ENCODE measurements around the gene SLC35F6. TPM values are rescaled to one million over a fixed set of nuclear protein-coding genes. Genes with fewer than 3 reads are reported as not detected.

The SLC35F6 gene
- total and polyA plus RNA-seq, 9 of the 15 experiments (the other 6 are each of a cell fraction or from before 2014, with no cell fraction given): 11.9 to 47.3 (median 22.5) TPM

- TF ChIP-seq ADNP (tag; IDR thresholded peaks at IDR 0.05): peak; percentile 74
- TF ChIP-seq PTBP1 (IDR thresholded peaks at IDR 0.05; ENCODE audit: low read depth, low read length): peak; percentile 52; the same call in 1 of the 2 replicates
These were observed 3.9 kb downstream of the SLC35F6 start (continued) for GRCh38 chr2:26767894-26768487.

- Histone ChIP-seq H4K20me1 (replicated peaks; ENCODE audit: control insufficient read depth, insufficient read depth, low read length) (peaks cover 4% of the 10 kb centered on the region; the same call in 1 of the 2 replicates), H3K27me3 (ENCODE audit: control insufficient read depth in 2 of 2, insufficient read depth in 2 of 2, low read length in 2 of 2) (no peaks in the 10 kb centered on the region), H3K79me2 (ENCODE audit: control insufficient read depth, insufficient read depth, low read length) (peaks cover 93% of the 10 kb centered on the region), H3K36me3 (ENCODE audit: control insufficient read depth, insufficient read depth, low read length) (peaks cover 52% of the 10 kb centered on the region; the same call in 2 of the 3 replicates), H3K9me3 (replicated peaks; ENCODE audit: control insufficient read depth, insufficient read depth, low read depth, low read length) (no peaks in the 10 kb centered on the region), H3K9me1 (ENCODE audit: control insufficient read depth, insufficient read depth, low read length) (no peaks in the 10 kb centered on the region), H2AFZ (ENCODE audit: low read depth, low read length) (peak overlapping the region; percentile 71; the same call in 1 of the 2 replicates), H3K4me2 (ENCODE audit: insufficient read depth, low read length) (peak overlapping the region; percentile 71), H3K9ac (ENCODE audit: insufficient read depth in 1 of 2, low read depth in 2 of 2, low read length in 2 of 2) (peak overlapping the region; percentile 67 to 88; a peak in 3 of 4 replicates), H3K27ac (ENCODE audit: extremely low read depth, low read depth, low read length) (peak overlapping the region; percentile 85; the same call in 2 of the 3 replicates), H3K4me1 (replicated peaks in 1 of 2; ENCODE audit: control insufficient read depth in 2 of 2, insufficient read depth in 2 of 2, low read length in 2 of 2) (peaks cover 76 to 80% of the 10 kb centered on the region in 2 experiments), H3K4me3 (no peak overlapping the region)
- in situ Hi-C loops (cut with MboI): no loop called here
- ChIA-PET CTCF (ENCODE audit: low intra/inter-chr PET ratio) (no interaction called here), POLR2A (interaction anchor here (0.5 to 1.6 kb wide), 9 partner anchors 8 to 568 kb away, joined by 3 to 11 read pairs (median 6); partner anchors contain the start of gene CENPA)
- intact Hi-C loops (cut with micrococcal nuclease): loop anchor here (10.0 kb wide), 1 partner anchor 246 kb away; no protein-coding TSS in a partner anchor
- BruUV-seq (replicated peaks): no TSS peak
- 77% methylated on average over 3 of the region's 3 CpGs for WGBS (ENCODE audit: insufficient coverage, low coverage, missing lambda C conversion rate)
- DNase-seq (ENCODE audit: extremely low read depth in 1 of 4, low spot score in 3 of 4) (no peak), FAIRE-seq (no peak), ATAC-seq (no peak)
- TF ChIP-seq NCOA1 (IDR thresholded peaks at IDR 0.05; ENCODE audit: low read depth): no peak
- TF ChIP-seq ZC3H4 (CRISPR knock-in tag; IDR thresholded peaks at IDR 0.05; ENCODE audit: borderline replicate concordance): no peak
- no peak for TF ChIP-seq MAFF (IDR thresholded peaks at IDR 0.05; ENCODE audit: low read length)
- no peak for TF ChIP-seq POLR3A (IDR thresholded peaks at IDR 0.05; ENCODE audit: borderline replicate concordance, extremely low read depth, insufficient read depth, insufficient read length)
- TF ChIP-seq HDAC3 (IDR thresholded peaks at IDR 0.05; ENCODE audit: borderline replicate concordance, partially characterized antibody): no peak
- no peak for TF ChIP-seq ZNF280A (IDR thresholded peaks at IDR 0.05; ENCODE audit: low read depth, partially characterized antibody)
- no peak for TF ChIP-seq ZNF740 (CRISPR knock-in tag; IDR thresholded peaks at IDR 0.05)
- no peak for TF ChIP-seq ZNF740 (tag; IDR thresholded peaks at IDR 0.05)
- 0 out of 2 replicates have a peak, but pooled peaks have one; percentile 6 for TF ChIP-seq HLTF (IDR thresholded peaks at IDR 0.05)
- TF ChIP-seq AFF4 (CRISPR knock-in tag; IDR thresholded peaks at IDR 0.05): peak; percentile 89; the same call in 1 of the 2 replicates
- no peak for TF ChIP-seq PHB2 (IDR thresholded peaks at IDR 0.05; ENCODE audit: low read depth)
- no peak for TF ChIP-seq SAFB2 (IDR thresholded peaks at IDR 0.05; ENCODE audit: borderline replicate concordance, low read depth, low read length, severe bottlenecking)
- no peak for TF ChIP-seq PRMT5 (CRISPR knock-in tag; IDR thresholded peaks at IDR 0.05)
These were observed 4.6 kb downstream of the SLC35F6 start for GRCh38 chr2:26768759-26769088.

Measured in K562 (cell line).